Stimulated activated naive B cell treated with anti-CD40 and anti-IgM and Interleukin-4, amounts not matched to agents 10 μg/mL and 1 μg/mL and 100 μg/mL, for 72 hours (primary cell): ENCODE results near the gene CST8.

Source experiments
- ATAC-seq, 2 donors: fragments of 150-1000 bp; cut with Tn5 transposase; replicated peaks; 2 replicates each; pipeline ENCODE4 v1.10.0; 2021; ENCODE audit warnings: moderate library complexity in 1 of 2
- DNase-seq: peaks from one replicate; pipeline ENCODE4 v3.0.0; 2021
- H3K27ac Mint-ChIP-seq: one replicate; pipeline ENCODE4 v1.8.0; 2022; ENCODE audit warnings: mild to moderate bottlenecking, mixed read lengths
- H3K27me3 Mint-ChIP-seq, 2 donors: one replicate each; pipeline ENCODE4 v1.8.0; 2022; ENCODE audit warnings: mixed read lengths in 2 of 2
- H3K36me3 Mint-ChIP-seq, 2 donors: one replicate each; pipeline ENCODE4 v1.8.0; 2022; ENCODE audit warnings: mixed read lengths in 2 of 2, mild to moderate bottlenecking in 1 of 2
- H3K4me1 Mint-ChIP-seq, 2 donors: one replicate each; pipeline ENCODE4 v1.8.0; 2022; ENCODE audit warnings: mixed read lengths in 2 of 2, mild to moderate bottlenecking in 1 of 2
- H3K4me3 Mint-ChIP-seq, 2 donors: one replicate each; pipeline ENCODE4 v1.8.0; 2022; ENCODE audit warnings: mild to moderate bottlenecking in 2 of 2, mixed read lengths in 2 of 2, moderate library complexity in 1 of 2
- H3K9me3 Mint-ChIP-seq, 2 donors: one replicate each; pipeline ENCODE4 v1.8.0; 2022; ENCODE audit warnings: mixed read lengths in 2 of 2, mild to moderate bottlenecking in 1 of 2

Gene CST8

GRCh38 chr20:23544133-23544532 is 53.2 kb downstream of the CST8 start:
- Mint-ChIP-seq H3K4me1 (no peaks in the 10 kb centered on the region), H3K27me3 (peaks cover 14 to 18% of the 10 kb centered on the region in 2 donors), H3K4me3 (no peak overlapping the region), H3K9me3 (no peaks in the 10 kb centered on the region), H3K36me3 (no peaks in the 10 kb centered on the region), H3K27ac (no peak overlapping the region)
- DNase-seq, result no peak
- ATAC-seq, result no peak
